GM19023 (cell line): ENCODE results near the gene ATP5F1B.
"Not testable (repeated sequence)": the region's sequence is repeated elsewhere in the genome, so short reads cannot be mapped to it uniquely, and the experiment has no call there.

Experiments
- ATAC-seq: cut with Tn5 transposase; IDR thresholded peaks from one replicate; pipeline ENCODE4 v1.9.1; 2021; ENCODE audit warnings: mild to moderate bottlenecking, moderate library complexity; ENCODE audit not compliant: unreplicated experiment

Gene ATP5F1B

DNA sequence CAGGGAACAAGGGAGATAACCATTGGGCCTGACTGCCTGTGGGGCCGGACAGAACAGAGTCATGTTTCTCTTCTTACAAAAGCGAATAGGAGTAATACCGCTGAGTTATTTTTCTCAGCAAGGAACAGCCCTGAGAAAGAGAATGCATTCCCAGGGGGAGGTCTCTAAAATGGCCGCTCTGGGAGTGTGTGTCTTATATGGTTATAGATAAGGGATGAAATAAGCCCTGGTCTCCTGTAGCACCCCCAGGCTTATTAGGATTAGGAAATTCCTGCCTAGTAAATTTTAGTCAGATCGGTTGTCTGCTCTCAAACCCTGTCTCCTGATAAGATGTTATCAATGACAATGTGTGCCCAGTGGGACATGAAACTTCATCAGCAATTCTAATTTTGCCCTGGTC, 8.0 kb upstream of the ATP5F1B start:
- ATAC-seq, result not testable (repeated sequence)

DNA sequence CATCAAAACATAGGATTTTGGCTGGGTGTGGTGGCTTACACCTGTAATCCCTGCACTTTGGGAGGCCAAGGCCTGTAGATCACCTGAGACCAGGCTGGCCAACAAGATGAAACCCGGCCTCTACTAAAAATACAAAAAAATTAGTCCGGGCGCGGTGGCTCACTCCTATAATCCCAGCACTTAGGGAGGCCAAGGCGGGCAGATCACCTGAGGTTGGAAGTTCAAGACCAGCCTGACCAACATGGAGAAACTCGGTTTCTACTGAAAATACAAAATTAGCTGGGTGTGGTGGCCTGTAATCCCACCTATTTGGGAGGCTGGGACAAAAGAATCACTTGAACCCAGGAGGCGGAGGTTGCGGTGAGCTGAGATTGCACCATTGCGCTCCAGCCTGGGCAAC, 2.2 kb upstream of the ATP5F1B start:
- not testable (repeated sequence) for ATAC-seq

DNA sequence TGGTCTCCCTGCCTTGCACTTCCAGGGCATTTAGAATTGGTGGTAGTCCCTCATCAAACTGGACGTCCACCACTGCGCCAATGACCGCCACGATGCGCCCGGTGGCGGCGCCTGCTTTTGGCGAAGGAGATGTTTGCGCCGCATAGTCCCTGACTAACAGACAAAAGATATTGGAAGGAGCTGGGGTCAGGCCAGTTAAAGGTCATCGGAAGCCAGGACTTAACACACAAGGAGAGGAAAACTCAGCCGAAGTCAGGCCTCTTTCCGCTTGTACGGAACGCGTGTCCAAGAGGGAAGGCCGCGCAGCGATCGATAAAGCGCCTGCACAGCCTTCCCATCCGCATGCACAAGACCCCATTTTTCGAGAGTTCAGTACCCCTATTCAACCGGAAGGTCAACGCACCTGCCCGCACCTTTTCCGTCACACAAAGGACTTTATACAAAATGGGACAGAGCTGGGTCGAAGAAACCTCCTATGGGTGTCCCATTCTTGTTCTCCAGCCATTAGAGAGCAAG, 525 bp downstream of the ATP5F1B start:
- ATAC-seq, result no peak

- no peak for ATAC-seq
Measured at GRCh38 chr12:56644654-56645053, 1.1 kb downstream of the ATP5F1B start.

GRCh38 chr12:56641219-56641618, 4.6 kb downstream of the ATP5F1B start:
- ATAC-seq, result no peak

- no peak for ATAC-seq
Measured at GRCh38 chr12:56637621-56638020, 8.2 kb downstream of the ATP5F1B start.

- peak; percentile 55 for ATAC-seq
Measured at GRCh38 chr12:56636675-56637540, 8.9 kb downstream of the ATP5F1B start.

DNA sequence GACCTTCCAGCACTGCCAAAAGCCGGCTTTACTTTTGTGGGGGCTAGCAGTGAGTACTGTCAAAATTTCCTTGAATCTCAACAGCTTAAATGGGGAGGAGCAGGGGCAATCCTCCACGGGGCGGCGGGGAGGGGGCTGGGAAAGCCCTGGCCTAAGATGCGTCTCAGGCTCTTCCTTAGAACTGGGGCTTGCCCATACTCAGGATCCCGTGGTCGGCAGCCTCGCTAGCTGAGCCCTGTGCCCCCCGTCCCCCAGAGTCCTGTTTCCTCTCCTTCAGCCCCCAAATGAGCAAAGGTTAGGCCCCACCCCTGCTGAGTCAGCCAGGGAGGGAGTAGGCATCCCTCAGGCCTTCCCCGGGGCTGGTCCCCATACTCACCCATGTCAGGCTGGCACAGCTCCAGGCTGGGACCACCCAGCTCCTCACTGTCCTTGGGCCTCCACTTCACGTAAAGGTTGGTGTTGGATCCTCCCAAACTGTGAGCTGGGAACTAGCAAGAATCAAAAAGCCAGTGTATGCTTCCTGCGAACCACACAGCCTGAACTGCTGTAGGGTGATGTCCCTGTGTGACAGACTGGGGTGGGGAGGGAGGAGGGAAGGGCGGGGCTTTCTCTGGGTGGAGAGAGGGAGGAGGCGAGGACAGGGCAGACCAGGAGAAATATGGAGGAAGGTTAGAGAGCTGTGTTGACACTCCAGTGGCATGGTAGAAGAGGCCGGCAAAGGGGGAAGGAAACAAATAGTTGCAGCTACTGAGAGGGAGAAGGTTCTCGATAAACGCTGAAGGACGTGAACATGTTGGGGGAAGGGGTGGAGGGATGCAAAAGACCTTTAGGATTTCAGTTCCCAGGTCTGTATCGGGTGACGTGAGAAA, 9.7 kb downstream of the ATP5F1B start:
- peak; percentile 51 for ATAC-seq

DNA sequence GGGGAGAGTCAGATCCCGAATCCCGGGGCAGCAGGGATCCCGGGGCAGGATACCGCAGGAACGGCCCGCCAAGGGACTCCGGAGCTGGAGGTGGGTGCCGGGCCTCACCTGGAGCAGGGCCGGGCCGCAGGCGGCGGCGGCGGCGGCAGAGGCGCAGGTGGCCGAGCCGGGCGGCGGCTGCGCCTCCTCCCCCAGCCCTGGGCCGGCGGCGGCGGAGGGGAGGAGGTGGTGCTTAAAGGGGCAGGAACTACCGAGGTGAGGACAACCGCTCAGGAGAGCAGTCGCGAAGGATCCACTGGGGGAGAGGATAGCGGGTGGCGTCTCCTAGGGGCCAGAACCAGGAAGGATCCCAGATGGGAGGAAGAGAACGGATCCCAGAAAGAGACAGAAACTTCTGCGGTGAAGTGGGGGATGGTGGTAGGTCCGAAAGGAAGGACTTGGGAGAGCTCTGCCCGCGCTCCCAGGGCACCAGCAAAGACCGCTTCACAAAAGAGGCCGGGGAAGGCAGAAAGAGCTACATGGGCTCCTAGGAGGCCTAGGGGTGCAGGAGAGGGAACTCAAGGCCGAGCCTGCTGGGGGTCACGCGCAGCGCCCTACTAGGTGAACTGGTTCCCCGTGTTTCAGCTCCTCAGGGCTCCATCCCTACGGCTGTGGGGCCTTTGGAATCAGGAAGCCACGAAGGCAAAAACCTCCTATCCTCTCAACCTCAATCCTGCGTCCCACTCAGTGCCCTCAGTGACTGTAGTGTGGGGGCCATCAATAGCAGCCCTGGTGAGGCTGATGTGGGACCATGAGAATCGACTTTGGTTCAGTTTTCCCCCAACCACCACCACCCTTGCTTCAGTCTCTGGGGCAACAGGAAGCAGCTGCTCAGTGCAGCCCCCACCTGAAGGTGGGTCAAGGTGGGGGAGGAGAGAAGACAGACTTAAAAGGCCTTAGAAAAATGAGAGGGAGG, 10.7 kb downstream of the ATP5F1B start:
- ATAC-seq, result peak; percentile 27

GRCh38 chr12:56634242-56634836, 11.4 kb downstream of the ATP5F1B start:
- ATAC-seq, result no peak

DNA sequence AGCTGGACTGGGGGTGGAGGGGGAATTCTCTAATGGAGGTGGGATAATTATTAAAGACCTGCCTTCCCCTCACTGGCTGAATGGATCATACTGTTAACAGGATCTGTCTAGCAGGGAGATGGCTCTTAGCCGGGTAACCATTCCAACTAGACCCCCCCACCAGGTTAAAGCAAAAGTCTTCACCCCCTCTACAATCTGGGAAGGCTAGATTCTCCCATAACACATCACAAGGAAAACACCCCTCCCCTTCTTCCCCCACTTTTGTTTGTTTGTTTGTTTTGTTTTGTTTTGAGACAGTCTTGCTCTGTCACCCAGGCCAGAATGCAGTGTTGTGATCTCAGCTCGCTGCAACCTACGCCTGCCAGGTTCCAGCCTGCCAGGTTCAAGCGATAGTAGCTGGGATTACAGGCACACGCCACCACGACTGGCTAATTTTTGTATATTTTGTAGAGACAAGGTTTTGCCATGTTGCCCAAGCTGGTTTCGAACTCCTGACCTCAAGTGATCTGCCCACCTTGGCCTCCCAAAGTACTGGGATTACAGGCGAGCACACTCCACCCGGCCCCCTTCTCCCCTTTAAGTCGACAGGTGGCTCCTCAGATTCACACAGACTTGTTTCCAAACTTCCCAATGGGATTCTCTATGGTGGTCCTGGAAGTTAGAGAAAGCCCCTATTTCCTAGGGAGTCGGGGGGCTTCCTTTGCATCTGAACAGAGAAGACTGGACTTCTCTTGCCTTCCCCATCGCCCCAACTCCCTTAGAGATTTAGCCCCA, 12.1 kb downstream of the ATP5F1B start:
- no peak for ATAC-seq

DNA sequence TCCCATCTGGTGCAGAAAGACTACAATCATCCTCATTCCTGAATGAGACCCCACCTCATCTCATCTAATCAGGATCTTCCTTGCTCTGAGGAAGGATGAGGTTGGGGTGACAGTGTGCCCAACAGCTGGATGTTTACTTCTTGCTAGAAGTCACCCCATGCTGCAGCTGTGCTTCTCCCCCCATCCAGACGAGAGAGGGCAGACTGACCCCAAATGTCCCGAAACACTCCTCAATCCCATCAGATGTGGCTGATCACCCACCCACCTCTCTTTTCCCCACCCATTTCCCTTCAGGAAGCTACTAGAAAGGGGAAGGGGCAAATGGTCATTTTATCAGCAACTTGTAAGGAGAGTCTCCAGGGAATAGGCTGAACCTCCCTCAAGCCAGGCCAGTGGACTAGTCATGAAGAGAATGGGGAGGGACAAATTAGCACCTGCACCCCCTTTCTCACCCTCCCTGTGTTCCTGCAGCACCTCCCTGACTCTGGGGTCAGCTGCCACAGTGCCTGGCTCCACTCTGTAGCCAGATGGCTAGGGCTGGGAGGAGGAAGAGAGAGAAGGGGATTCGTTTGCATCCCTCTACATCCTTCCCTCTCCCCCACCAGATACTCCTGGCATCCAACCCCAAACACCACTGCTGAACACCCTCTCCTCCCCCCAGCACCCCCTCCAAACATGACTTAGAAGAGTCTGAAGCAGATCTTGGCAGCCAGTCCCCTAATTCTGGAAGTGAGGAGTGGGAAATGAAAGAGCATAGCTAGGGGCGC, 12.9 kb downstream of the ATP5F1B start:
- no peak for ATAC-seq

DNA sequence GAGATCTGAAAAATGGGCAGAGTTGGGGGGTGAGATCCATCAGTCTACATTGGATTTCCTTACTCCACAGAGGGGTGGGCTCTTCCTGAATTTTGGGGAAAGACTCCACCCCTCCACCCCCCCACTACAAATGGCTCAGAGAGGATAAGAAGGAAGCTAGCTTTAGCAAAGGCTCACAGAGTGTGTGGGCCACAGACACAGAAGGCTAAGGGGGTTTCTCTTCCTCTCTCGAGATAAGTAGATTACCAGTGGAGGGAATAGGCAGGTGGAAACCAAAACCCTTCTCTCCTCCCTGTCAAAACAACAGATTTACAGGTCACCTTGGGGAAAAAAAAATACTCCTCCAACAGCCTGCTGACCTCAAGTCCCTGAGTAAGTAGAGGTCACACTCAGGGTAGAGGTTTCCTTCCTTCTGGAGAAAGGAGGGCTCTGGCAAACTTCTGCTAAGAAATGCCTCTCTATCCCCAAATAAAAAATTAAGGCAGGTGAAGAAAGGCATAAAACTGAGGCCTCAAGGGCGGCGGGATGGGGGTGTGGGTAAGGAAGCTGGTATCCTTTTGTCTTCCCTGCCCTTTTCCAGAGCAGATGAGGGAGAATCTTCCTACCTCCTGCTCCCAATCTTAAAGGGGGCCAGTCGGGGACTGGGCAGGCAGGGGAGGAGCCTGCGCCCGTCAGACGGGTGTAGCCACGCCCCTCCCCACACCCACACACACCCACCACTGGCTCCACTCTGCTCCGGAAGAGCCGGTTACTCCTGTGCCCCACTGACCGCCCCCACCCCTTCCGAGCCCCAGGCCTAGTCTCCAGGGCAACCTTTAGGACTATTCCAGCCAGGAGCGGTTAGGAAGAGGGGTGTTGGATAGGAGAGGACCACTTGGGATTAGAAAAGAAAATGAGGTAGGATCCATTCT, 13.7 kb downstream of the ATP5F1B start:
- no peak for ATAC-seq

- ATAC-seq, result peak; percentile 61
Measured at GRCh38 chr12:56630180-56630632, 15.6 kb downstream of the ATP5F1B start, which contains the start of gene BAZ2A. Gene BAZ2A, minus strand, starts transcription at chr12:56630326. Its CDS starts 12,796 bp downstream, at chr12:56617530.

GRCh38 chr12:56629459-56630179, 16.2 kb downstream of the ATP5F1B start:
- peak; percentile 0 for ATAC-seq

DNA sequence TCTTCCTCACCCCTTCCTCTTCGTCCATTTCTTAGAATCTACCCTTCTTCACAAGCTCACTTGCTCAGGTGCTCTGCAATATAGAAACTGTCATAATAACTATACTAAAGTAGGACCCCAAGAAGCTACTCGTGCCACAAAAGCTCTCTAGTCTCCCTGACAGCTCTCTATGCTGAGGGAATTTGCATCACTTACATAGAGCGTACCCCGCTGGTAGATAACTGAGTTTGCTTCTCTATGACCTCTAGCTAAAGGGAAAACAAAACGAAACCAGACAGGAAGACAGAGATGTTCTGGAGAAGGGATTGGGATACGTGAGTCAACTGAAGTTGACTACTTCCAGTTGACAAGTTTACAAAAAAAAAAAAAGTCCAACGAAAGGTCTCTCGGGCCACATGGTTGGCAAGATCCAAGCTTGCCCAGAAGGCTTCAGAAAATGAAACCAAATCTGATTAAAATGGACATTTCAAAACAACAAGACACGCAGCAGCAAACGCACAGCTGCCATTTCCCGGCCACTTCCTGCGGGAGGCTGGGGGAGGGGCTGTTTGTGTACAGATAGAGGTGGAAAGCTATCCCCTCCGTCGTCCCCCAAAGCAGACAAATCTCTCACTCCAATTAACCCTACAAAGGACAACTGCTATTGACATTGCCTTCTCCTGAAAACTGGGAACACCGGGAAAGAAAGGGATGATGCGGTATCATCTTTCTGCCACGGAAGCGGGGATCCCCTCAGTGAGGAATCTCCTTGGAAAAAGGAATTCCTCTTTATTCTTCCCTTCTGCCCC, 16.9 kb downstream of the ATP5F1B start:
- no peak for ATAC-seq
